GM18951 (cell line): Measurements from ENCODE around the gene PRXL2A.

Experiments
- POLR2A ChIP-seq: IDR thresholded peaks from 4 replicates; pipeline ENCODE4 v1.6.1; 2011; ENCODE audit warnings: mild to moderate bottlenecking; ENCODE audit not compliant: insufficient read length, insufficient read depth; ENCODE audit errors: extremely low read depth
- in situ Hi-C: fragments of 300-500 bp; cut with MboI; formaldehyde crosslinking; loops from one replicate; pipeline ENCODE4 v1.12.0; 2022; ENCODE audit warnings: low sequenced_read_pairs, mixed read lengths, inconsistent platforms; ENCODE audit not compliant: unreplicated experiment

The PRXL2A gene

GRCh38 chr10:80454513-80455460 lies 46.4 kb downstream of the PRXL2A start:
- TF ChIP-seq POLR2A, result no peak
- in situ Hi-C loops, result no loop called here

GRCh38 chr10:80455461-80456349 lies 47.4 kb downstream of the PRXL2A start:
- in situ Hi-C loops, result no loop called here
- no peak for TF ChIP-seq POLR2A

GRCh38 chr10:80457554-80458262 lies 49.4 kb downstream of the PRXL2A start:
- in situ Hi-C loops, result no loop called here
- TF ChIP-seq POLR2A, result no peak

GRCh38 chr10:80458263-80458625 lies 49.9 kb downstream of the PRXL2A start:
- TF ChIP-seq POLR2A, result no peak
- in situ Hi-C loops, result no loop called here

DNA sequence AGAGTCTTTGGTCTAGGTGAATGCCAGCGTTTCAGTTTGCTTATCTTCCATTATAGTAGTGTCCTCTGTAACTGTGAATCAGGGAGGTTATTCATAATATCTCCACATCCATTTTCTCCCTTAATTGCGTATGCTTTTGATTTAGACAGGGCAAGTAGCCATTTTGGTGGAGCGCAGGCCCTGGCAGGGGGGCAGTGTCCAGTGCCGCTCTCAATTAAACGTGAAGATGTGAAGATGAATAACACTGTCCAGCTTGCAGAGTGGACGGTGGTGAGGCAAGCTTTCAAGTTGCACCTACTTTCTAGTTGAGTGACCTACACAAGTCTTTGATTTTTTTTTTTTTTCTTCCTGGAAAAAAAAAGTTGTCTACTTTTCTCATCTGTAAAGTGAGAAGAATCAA lies 50.3 kb downstream of the PRXL2A start:
- in situ Hi-C loops, result no loop called here
- TF ChIP-seq POLR2A, result no peak

- no peak for TF ChIP-seq POLR2A
- in situ Hi-C loops, result no loop called here
Measured at GRCh38 chr10:80459047-80459865, 50.9 kb downstream of the PRXL2A start.

GRCh38 chr10:80460399-80461207 lies 52.3 kb downstream of the PRXL2A start:
- TF ChIP-seq POLR2A, result no peak
- in situ Hi-C loops, result no loop called here

- TF ChIP-seq POLR2A, result no peak
- in situ Hi-C loops, result no loop called here
Measured at GRCh38 chr10:80461208-80462183, 53.1 kb downstream of the PRXL2A start.

DNA sequence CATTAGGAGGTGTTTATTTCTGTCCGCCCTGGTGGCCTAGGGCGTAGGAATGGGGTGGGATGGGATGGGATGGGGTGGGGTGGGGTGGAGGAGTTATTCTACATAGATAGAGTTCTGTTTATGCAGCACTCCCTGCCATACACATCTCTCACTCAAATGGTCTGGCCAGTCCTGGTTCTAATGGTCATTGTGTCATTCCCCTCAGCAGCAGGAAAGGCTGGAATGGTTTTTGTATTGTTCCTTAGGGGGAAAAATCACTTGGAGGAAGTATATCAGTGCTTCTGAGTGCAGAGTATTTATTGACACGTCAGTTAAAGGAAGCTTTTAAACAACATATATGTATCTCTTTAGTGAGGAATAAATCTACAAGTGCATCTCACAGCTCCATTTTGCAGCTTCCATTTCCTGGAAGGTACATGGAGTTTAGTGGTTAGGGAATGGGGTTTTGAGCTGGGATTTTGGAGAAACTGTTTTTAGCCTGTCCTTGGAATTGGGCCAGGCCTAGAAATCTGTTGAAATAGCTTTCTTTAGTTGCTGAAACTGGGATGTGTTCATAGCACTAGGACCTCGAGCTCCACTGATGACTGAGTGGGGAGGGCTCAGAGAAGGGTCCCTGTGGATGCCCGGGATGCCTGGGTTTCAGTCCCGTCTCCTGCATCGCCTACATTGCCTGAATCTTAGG lies 54.1 kb downstream of the PRXL2A start:
- TF ChIP-seq POLR2A, result no peak
- in situ Hi-C loops, result no loop called here
